Transverse colon (tissue), 4 donors: ENCODE data around the gene MACC1. TPM values are rescaled to one million over a fixed set of nuclear protein-coding genes. Genes with fewer than 3 reads are reported as not detected.
A peak's percentile ranks its signal among the peaks of the same experiment; 100 is the strongest.

Experiments
- DNase-seq: peaks from one replicate; pipeline ENCODE4 v3.0.0-alpha.2; 2019
- H3K27ac ChIP-seq, 4 donors: fragments of 200-600 bp; sonication (generic); 2 replicates each; pipeline ENCODE4 v1.5.1; 2016 to 2018; ENCODE audit warnings: inconsistent platforms in 4 of 4
- H3K27me3 ChIP-seq: fragments of 200-600 bp; sonication (generic); 2 replicates; pipeline ENCODE4 v1.5.1; 2017; ENCODE audit warnings: inconsistent platforms
- H3K36me3 ChIP-seq, 4 donors: fragments of 200-600 bp; sonication (generic); 2 replicates each; pipeline ENCODE4 v1.5.1; 2017 to 2019; ENCODE audit warnings: inconsistent platforms in 4 of 4
- H3K4me1 ChIP-seq, 4 donors: fragments of 200-600 bp; sonication (generic); 2 replicates each; pipeline ENCODE4 v1.5.1; 2017 to 2020; ENCODE audit warnings: inconsistent platforms in 4 of 4
- H3K4me3 ChIP-seq, 4 donors: fragments of 200-600 bp; sonication (generic); 1 replicate in 1 of 4; 2 replicates in 3 of 4; pipeline versions ENCODE4 v1.5.1 to v1.6.1; 2017 to 2019; ENCODE audit warnings: inconsistent platforms in 4 of 4
- H3K9me3 ChIP-seq, 2 donors: fragments of 200-600 bp; sonication (generic); 2 replicates each; pipeline ENCODE4 v1.5.1; 2017 to 2019; ENCODE audit warnings: inconsistent platforms in 2 of 2
- CTCF ChIP-seq, 5 experiments: fragments of 200-600 bp in 3 of 5; fragments of 450-650 bp in 2 of 5; sonication (generic) in 3 of 5; IDR thresholded peaks; 1 replicate in 2 of 5; 2 replicates in 3 of 5; pipeline ENCODE4 v1.5.1; 2016 to 2017; ENCODE audit warnings: antibody characterized with exemption in 5 of 5, inconsistent platforms in 3 of 5, mild to moderate bottlenecking in 2 of 5, moderate library complexity in 1 of 5
- EP300 ChIP-seq: sonication (generic); formaldehyde crosslinking; IDR thresholded peaks from one replicate; pipeline ENCODE4 v1.6.1; 2017; ENCODE audit warnings: antibody characterized with exemption, low read depth
- POLR2A ChIP-seq: fragments of 450-650 bp; IDR thresholded peaks from one replicate; pipeline ENCODE4 v1.6.1; 2016; ENCODE audit warnings: antibody characterized with exemption, mild to moderate bottlenecking, moderate library complexity
- POLR2AphosphoS5 ChIP-seq, 3 donors: sonication (generic); formaldehyde crosslinking; IDR thresholded peaks; one replicate each; pipeline ENCODE4 v1.6.1; 2016; ENCODE audit warnings: antibody characterized with exemption in 3 of 3
- WGBS, 2 donors: methylation state at CpG; one replicate each; pipeline ENCODE4 v1.1.5; 2018; ENCODE audit warnings: low coverage in 1 of 2; 5-methylcytosine and 5-hydroxymethylcytosine counted together
- in situ Hi-C, 4 donors: fragments of 200-750 bp; cut with MboI; loops; one replicate each; pipeline versions ENCODE4 v1.15.0 to v1.15.1; 2017; ENCODE audit warnings: low sequenced_read_pairs in 3 of 4, low pct_ligation_motif_present in 1 of 4, low pct_unique_long_range_greater_than_20kb in 1 of 4
- intact Hi-C: fragments of 100-400 bp; cut with DNase I; formaldehyde crosslinking; loops from one replicate; pipeline ENCODE4 v1.15.1; 2023; ENCODE audit warnings: low total_unique reads
- total RNA-seq, 4 donors: library from RNA; depleted of rRNA; stranded (reverse); fragments of >200 nt; gene quantifications; one replicate each; pipeline ENCODE4 v1.1.0, GENCODE V29; 2016

Gene MACC1
- total RNA-seq, 4 donors from 2014 or later = 5.2 to 9.8 (median 7.2) TPM

- no peak for TF ChIP-seq POLR2AphosphoS5 (IDR thresholded peaks at IDR 0.05)
- no peak for TF ChIP-seq POLR2A
- no peak for TF ChIP-seq CTCF (IDR thresholded peaks at IDR 0.05)
- no peak for TF ChIP-seq EP300
- H3K27me3 ChIP-seq = no peaks in the 10 kb centered on the region
- DNase-seq = no peak
- no peaks in the 10 kb centered on the region for H3K36me3 ChIP-seq
- WGBS, 2 donors = 92 to 100% methylated on average over 1 to 4 of the region's 4 CpGs
- in situ Hi-C loops (no loop called here), intact Hi-C loops (no loop called here)
- H3K4me1 ChIP-seq = peaks cover 0 to 31% (median 5%) of the 10 kb centered on the region in 4 donors
- no peaks in the 10 kb centered on the region for H3K9me3 ChIP-seq
- no peak overlapping the region for H3K27ac ChIP-seq
- H3K4me3 ChIP-seq = no peak overlapping the region
Measured at GRCh38 chr7:20203316-20203715, 13.9 kb downstream of the MACC1 start.

- no peak overlapping the region for H3K4me3 ChIP-seq
- no peaks in the 10 kb centered on the region for H3K36me3 ChIP-seq
- peak; percentile 23 for DNase-seq
- TF ChIP-seq CTCF (IDR thresholded peaks at IDR 0.05) = no peak
- TF ChIP-seq POLR2AphosphoS5 (IDR thresholded peaks at IDR 0.05) = no peak
- TF ChIP-seq POLR2A = no peak
- no peak for TF ChIP-seq EP300
- 34 to 45% methylated on average over 2 to 3 of the region's 3 CpGs for WGBS, 2 donors
- H3K9me3 ChIP-seq = no peaks in the 10 kb centered on the region
- in situ Hi-C loops = no loop called here
- H3K4me1 ChIP-seq = peaks cover 0 to 31% (median 7%) of the 10 kb centered on the region in 4 donors
- H3K27me3 ChIP-seq = no peaks in the 10 kb centered on the region
- peak overlapping the region; percentile 6 to 60 (median 31) for H3K27ac ChIP-seq
- intact Hi-C loops = no loop called here
Measured at GRCh38 chr7:20201380-20201779, 15.8 kb downstream of the MACC1 start.

GRCh38 chr7:20200971-20201370, 16.2 kb downstream of the MACC1 start:
- Histone ChIP-seq H3K4me1 (peaks cover 0 to 31% (median 7%) of the 10 kb centered on the region in 4 donors), H3K9me3 (no peaks in the 10 kb centered on the region), H3K4me3 (no peak overlapping the region), H3K27me3 (no peaks in the 10 kb centered on the region), H3K27ac (peak overlapping the region; percentile 6 to 60 (median 31)), H3K36me3 (no peaks in the 10 kb centered on the region)
- in situ Hi-C loops (no loop called here), intact Hi-C loops (no loop called here)
- no peak for TF ChIP-seq CTCF (IDR thresholded peaks at IDR 0.05)
- TF ChIP-seq POLR2A = no peak
- no peak for TF ChIP-seq EP300
- TF ChIP-seq POLR2AphosphoS5 (IDR thresholded peaks at IDR 0.05) = no peak
- DNase-seq = no peak

GRCh38 chr7:20200361-20200760, 16.8 kb downstream of the MACC1 start:
- DNase-seq = no peak
- no peaks in the 10 kb centered on the region for H3K9me3 ChIP-seq
- intact Hi-C loops = no loop called here
- in situ Hi-C loops = no loop called here
- WGBS, 2 donors = 24 to 51% methylated on average over 3 of the region's 3 CpGs
- H3K4me1 ChIP-seq = peaks cover 0 to 31% (median 7%) of the 10 kb centered on the region in 4 donors
- no peak overlapping the region for H3K4me3 ChIP-seq
- peak overlapping the region in 3 of 4 donors; percentile 15 to 60 (median 23) for H3K27ac ChIP-seq
- H3K36me3 ChIP-seq = no peaks in the 10 kb centered on the region
- no peaks in the 10 kb centered on the region for H3K27me3 ChIP-seq
- no peak for TF ChIP-seq EP300
- TF ChIP-seq POLR2AphosphoS5 (IDR thresholded peaks at IDR 0.05) = no peak
- no peak for TF ChIP-seq POLR2A
- TF ChIP-seq CTCF (IDR thresholded peaks at IDR 0.05) = no peak
